Esophagus squamous epithelium (tissue), 5 donors: ENCODE results near the gene TTC21A. TPM values are rescaled to one million over a fixed set of nuclear protein-coding genes. Genes with fewer than 3 reads are reported as not detected.
A peak's percentile ranks its signal among the peaks of the same experiment; 100 is the strongest.

Source experiments
- DNase-seq: peaks from one replicate; lab custom pipeline; 2025; lab: John Stamatoyannopoulos, UW
- H3K27ac ChIP-seq, 4 donors: fragments of 200-600 bp; sonication (generic); one replicate each; pipeline ENCODE4 v1.5.1; 2016 to 2019; ENCODE audit warnings: mild to moderate bottlenecking in 1 of 4
- H3K27me3 ChIP-seq, 4 donors: fragments of 200-600 bp; sonication (generic); 1 replicate in 3 of 4; 2 replicates in 1 of 4; pipeline versions ENCODE4 v1.5.1 to v1.6.0; 2017 to 2021; ENCODE audit warnings: antibody characterized with exemption in 1 of 4
- H3K36me3 ChIP-seq, 3 donors: fragments of 200-600 bp; sonication (generic); one replicate each; pipeline ENCODE4 v1.5.1; 2016 to 2019
- H3K4me1 ChIP-seq, 3 donors: fragments of 200-600 bp; sonication (generic); one replicate each; pipeline ENCODE4 v1.5.1; 2017 to 2019
- H3K4me3 ChIP-seq, 4 donors: fragments of 200-600 bp; sonication (generic); 1 replicate in 3 of 4; 2 replicates in 1 of 4; pipeline ENCODE4 v1.5.1; 2016 to 2019; ENCODE audit warnings: mild to moderate bottlenecking in 2 of 4, moderate library complexity in 1 of 4
- H3K9me3 ChIP-seq, 3 donors: fragments of 200-600 bp; sonication (generic); one replicate each; pipeline ENCODE4 v1.5.1; 2016 to 2019
- CTCF ChIP-seq, 6 experiments: fragments of 450-650 bp in 4 of 6; fragments of 200-600 bp in 2 of 6; sonication (generic) in 2 of 6; IDR thresholded peaks; one replicate each; pipeline ENCODE4 v1.5.1; 2016 to 2019; ENCODE audit warnings: antibody characterized with exemption in 6 of 6, mild to moderate bottlenecking in 4 of 6, moderate library complexity in 4 of 6
- POLR2A ChIP-seq, 4 donors: fragments of 450-650 bp; IDR thresholded peaks; one replicate each; pipeline ENCODE4 v1.6.1; 2017; ENCODE audit warnings: antibody characterized with exemption in 4 of 4, mild to moderate bottlenecking in 4 of 4, moderate library complexity in 3 of 4
- WGBS, 2 donors: methylation state at CpG; one replicate each; pipeline ENCODE4 v1.1.5; 2018; 5-methylcytosine and 5-hydroxymethylcytosine counted together
- intact Hi-C: fragments of 100-400 bp; cut with DNase I; formaldehyde crosslinking; loops from one replicate; pipeline ENCODE4 v1.15.0; 2022
- total RNA-seq, 4 donors: library from RNA; depleted of rRNA; stranded (reverse); fragments of >200 nt; gene quantifications; one replicate each; pipeline ENCODE4 v1.1.0, GENCODE V29; 2016
- donor health status: DM: yes; HTN: yes; CAD: no.

TTC21A gene
- total RNA-seq, 4 donors from 2014 or later: 1.6 to 2.9 (median 2.5) TPM

- H3K27me3 ChIP-seq: no peaks in the 10 kb centered on the region
- DNase-seq: no peak
- 44 to 91% methylated on average over 3 to 4 of the region's 7 CpGs for WGBS, 2 donors
- H3K4me3 ChIP-seq: no peak overlapping the region
- H3K36me3 ChIP-seq: peaks cover 8 to 47% (median 19%) of the 10 kb centered on the region in 3 donors
- H3K4me1 ChIP-seq: peaks cover 23 to 85% (median 30%) of the 10 kb centered on the region in 3 donors
- H3K9me3 ChIP-seq: no peaks in the 10 kb centered on the region
- H3K27ac ChIP-seq: peak overlapping the region in 3 of 4 donors; percentile 4 to 21 (median 14)
- TF ChIP-seq POLR2A (IDR thresholded peaks at IDR 0.05): no peak
- no peak for TF ChIP-seq CTCF (IDR thresholded peaks at IDR 0.05)
- intact Hi-C loops: no loop called here
Observed at GRCh38 chr3:39138804-39139415, 31.4 kb downstream of the TTC21A start.

GRCh38 chr3:39139442-39139841, 32.0 kb downstream of the TTC21A start:
- Histone ChIP-seq H3K27me3 (no peaks in the 10 kb centered on the region), H3K9me3 (no peaks in the 10 kb centered on the region), H3K36me3 (peaks cover 13 to 52% (median 24%) of the 10 kb centered on the region in 3 donors), H3K27ac (peak overlapping the region in 1 of 4 donors; percentile 93), H3K4me1 (peaks cover 23 to 85% (median 30%) of the 10 kb centered on the region in 3 donors), H3K4me3 (no peak overlapping the region)
- DNase-seq: no peak
- intact Hi-C loops: no loop called here
- WGBS, 2 donors: 50 to 83% methylated on average over 2 of the region's 2 CpGs
- no peak for TF ChIP-seq CTCF (IDR thresholded peaks at IDR 0.05)
- TF ChIP-seq POLR2A (IDR thresholded peaks at IDR 0.05): no peak

- intact Hi-C loops: no loop called here
- 71 to 79% methylated on average over 2 of the region's 2 CpGs for WGBS, 2 donors
- Histone ChIP-seq H3K4me3 (no peak overlapping the region), H3K27me3 (no peaks in the 10 kb centered on the region), H3K9me3 (no peaks in the 10 kb centered on the region), H3K4me1 (peaks cover 24 to 85% (median 30%) of the 10 kb centered on the region in 3 donors), H3K36me3 (peaks cover 23 to 62% (median 30%) of the 10 kb centered on the region in 3 donors), H3K27ac (peak overlapping the region; percentile 83 to 93 (median 88))
- no peak for DNase-seq
- TF ChIP-seq CTCF (IDR thresholded peaks at IDR 0.05) (no peak), POLR2A (IDR thresholded peaks at IDR 0.05) (no peak)
Observed at GRCh38 chr3:39140341-39140971, 33.0 kb downstream of the TTC21A start.

- Histone ChIP-seq H3K4me3 (peak overlapping the region in 2 of 4 donors; percentile 12 to 37), H3K36me3 (peaks cover 23 to 71% (median 30%) of the 10 kb centered on the region in 3 donors), H3K27ac (peak overlapping the region; percentile 83 to 93 (median 88)), H3K4me1 (peaks cover 33 to 87% (median 40%) of the 10 kb centered on the region in 3 donors), H3K9me3 (no peaks in the 10 kb centered on the region), H3K27me3 (no peaks in the 10 kb centered on the region)
- 18 to 27% methylated on average over 2 to 3 of the region's 4 CpGs for WGBS, 2 donors
- no peak for DNase-seq
- TF ChIP-seq POLR2A (IDR thresholded peaks at IDR 0.05) (no peak), CTCF (IDR thresholded peaks at IDR 0.05) (no peak)
- intact Hi-C loops: no loop called here
Observed at GRCh38 chr3:39141171-39141995, 33.9 kb downstream of the TTC21A start.
